Choroid plexus epithelial cell (primary cell): ENCODE results near the gene LMOD3.

Source experiments
- DNase-seq: peaks from one replicate; pipeline ENCODE4 v3.0.0-alpha.2; 2010; ENCODE audit warnings: low read depth
- H3K4me3 ChIP-seq: 2 replicates; pipeline ENCODE4 v1.5.1; 2011; ENCODE audit warnings: low read depth, mild to moderate bottlenecking, control low read depth, low read length, moderate library complexity
- TF ChIP-seq, protein P1 (sequence below): conservative IDR thresholded peaks from 2 replicates; pipeline ENCODE4 v1.5.1; 2011; ENCODE audit warnings: low read depth, mild to moderate bottlenecking, control low read depth, inconsistent platforms, low read length, moderate library complexity

The LMOD3 gene

DNA sequence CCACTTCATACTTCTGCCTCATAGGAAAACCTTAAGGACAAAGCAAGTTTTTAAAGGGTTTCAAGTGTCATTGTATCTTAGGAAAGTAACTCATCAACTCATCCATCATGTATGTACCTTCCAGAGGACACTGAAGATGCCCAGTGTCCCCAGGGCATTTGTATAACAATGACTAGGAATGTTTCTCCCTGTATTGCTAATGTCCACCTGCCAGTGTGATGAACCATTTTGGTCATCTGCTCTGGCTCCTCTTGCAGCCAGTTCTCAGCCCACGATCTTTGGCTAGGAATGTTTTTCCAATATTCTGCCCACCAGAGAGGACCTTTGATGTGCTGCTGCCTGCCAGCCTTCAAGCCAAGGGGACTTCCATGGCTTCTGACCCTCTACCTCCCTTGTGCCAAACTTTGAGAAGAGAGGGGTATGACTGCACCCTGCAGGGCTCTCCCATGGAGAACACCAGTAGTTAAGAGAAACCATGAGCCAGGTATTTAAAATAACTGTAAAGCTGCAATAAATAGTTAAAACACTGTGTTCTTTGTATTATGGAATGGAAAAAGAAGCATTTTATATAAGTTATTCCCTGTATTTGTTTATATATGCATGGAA lies 11.4 kb downstream of the LMOD3 start:
- DNase-seq = no peak
- TF ChIP-seq, protein P1, sequence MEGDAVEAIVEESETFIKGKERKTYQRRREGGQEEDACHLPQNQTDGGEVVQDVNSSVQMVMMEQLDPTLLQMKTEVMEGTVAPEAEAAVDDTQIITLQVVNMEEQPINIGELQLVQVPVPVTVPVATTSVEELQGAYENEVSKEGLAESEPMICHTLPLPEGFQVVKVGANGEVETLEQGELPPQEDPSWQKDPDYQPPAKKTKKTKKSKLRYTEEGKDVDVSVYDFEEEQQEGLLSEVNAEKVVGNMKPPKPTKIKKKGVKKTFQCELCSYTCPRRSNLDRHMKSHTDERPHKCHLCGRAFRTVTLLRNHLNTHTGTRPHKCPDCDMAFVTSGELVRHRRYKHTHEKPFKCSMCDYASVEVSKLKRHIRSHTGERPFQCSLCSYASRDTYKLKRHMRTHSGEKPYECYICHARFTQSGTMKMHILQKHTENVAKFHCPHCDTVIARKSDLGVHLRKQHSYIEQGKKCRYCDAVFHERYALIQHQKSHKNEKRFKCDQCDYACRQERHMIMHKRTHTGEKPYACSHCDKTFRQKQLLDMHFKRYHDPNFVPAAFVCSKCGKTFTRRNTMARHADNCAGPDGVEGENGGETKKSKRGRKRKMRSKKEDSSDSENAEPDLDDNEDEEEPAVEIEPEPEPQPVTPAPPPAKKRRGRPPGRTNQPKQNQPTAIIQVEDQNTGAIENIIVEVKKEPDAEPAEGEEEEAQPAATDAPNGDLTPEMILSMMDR = no peak
- H3K4me3 ChIP-seq = no peak overlapping the region

DNA sequence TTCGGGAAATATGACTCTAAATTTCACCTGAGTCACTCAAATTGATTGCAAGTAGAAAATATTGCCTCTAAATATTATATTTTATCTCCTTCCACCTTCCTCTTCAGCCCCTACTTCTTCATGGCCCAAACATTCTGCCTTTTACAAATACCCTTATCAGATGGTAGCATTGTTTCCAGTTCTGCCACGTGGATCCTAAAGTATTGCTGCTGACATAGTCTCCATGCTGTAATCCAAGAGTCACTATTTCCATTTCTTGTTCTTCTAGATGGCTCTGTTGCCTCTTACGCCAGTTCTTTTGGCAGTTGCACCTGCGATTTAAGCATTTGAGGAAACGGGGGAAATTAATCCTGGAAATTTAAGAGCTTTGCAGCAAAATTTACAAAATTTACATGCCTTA lies 13.6 kb downstream of the LMOD3 start:
- TF ChIP-seq, protein P1 = no peak
- H3K4me3 ChIP-seq = no peak overlapping the region
- no peak for DNase-seq

DNA sequence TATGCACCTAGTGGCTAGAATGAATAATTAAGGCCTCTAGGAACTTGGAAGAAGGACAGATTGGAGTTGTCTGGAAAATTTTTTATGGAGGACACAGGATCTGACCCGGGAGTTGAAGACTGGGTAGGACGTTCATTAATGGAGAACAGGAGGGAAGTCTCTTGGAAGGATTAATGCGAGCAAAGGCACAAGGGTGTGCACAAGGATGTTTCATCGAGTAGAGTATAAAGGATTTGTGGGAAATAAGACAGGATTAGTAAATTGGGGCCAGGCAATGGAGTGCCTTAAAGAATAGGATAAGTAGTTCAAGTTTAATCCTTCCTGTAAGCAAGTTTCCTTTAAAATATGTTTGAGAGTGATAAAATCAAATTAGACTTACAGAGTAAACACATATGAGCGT lies 14.6 kb downstream of the LMOD3 start:
- no peak for DNase-seq
- H3K4me3 ChIP-seq = no peak overlapping the region
- TF ChIP-seq, protein P1 = no peak

DNA sequence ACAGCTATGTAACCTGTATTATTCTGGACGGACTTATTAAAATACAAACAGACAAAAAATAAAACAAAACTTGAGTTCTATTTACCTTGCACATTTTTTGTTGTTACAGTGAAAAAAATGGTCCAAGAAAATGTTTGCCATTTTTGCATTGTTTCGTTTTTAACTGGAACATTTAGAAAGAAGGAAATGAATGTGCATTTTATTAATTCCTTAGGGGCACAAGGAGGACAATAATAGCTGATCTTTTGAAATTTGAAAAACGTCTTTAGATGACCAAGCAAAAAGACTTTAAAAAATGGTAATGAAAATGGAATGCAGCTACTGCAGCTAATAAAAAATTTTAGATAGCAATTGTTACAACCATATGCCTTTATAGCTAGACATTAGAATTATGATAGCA lies 17.1 kb downstream of the LMOD3 start:
- H3K4me3 ChIP-seq = no peak overlapping the region
- TF ChIP-seq, protein P1 = no peak
- no peak for DNase-seq

DNA sequence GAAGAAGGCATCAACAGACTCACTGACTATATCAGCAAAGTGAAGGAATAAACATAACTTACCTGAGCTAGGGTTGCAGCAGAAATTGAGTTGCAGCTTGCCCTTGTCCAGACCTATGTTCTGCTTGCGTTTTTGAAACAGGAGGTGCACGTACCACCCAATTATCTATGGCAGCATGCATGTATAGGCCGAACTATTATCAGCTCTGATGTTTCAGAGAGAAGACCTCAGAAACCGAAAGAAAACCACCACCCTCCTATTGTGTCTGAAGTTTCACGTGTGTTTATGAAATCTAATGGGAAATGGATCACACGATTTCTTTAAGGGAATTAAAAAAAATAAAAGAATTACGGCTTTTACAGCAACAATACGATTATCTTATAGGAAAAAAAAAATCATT lies 17.8 kb downstream of the LMOD3 start:
- DNase-seq = no peak
- H3K4me3 ChIP-seq = no peak overlapping the region
- TF ChIP-seq, protein P1 = no peak

DNA sequence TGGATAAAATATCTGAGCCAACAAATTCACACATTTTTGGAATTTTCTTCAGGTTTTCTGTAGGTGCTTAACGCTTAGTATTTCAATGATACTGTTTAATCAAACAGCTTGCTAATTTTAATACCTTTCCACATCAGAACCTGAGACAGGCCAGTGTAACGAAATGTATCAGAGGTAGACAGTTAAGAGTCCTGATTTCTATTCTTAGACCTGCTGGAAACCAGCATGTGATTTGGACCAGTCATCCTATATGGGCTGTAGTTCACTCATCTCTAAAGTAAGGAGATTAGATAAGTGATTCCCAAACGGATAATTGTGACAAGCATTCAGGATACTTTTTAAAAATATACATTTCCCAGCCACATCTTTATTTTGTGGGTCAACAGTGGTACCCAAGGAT lies 19.3 kb downstream of the LMOD3 start:
- no peak for DNase-seq
- TF ChIP-seq, protein P1 = no peak
- no peak overlapping the region for H3K4me3 ChIP-seq

DNA sequence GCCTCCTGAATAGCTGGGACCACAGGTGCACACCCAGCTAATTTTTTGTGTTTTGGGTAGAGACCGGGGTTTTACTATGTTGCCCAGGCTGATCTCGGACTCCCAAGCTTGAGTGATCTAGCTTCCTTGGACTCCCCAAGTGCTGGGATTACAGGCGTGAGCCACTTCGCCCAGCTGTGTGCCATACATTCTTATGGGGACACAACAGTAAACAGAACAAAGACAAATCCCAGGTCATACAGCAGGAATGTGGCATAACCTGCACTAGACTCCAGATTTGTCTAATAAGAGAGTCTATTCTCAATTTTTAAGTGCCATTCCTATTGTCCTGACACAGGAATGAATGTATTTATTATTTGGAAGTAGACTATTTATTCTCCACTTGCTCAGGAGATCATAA lies 20.0 kb downstream of the LMOD3 start:
- no peak overlapping the region for H3K4me3 ChIP-seq
- TF ChIP-seq, protein P1 = no peak
- DNase-seq = no peak
